Kidney capillary endothelial cell (primary cell): ENCODE results near the gene P2RY6.
"Not testable (repeated sequence)": the region's sequence is repeated elsewhere in the genome, so short reads cannot be mapped to it uniquely, and the experiment has no call there.

Source experiments
- DNase-seq: peaks from one replicate; pipeline ENCODE4 v3.0.0-alpha.2; 2018; ENCODE audit warnings: low spot score

Gene P2RY6

GRCh38 chr11:73260127-73260457 lies 12.0 kb upstream of the P2RY6 start:
- no peak for DNase-seq

GRCh38 chr11:73262851-73263495 lies 9.2 kb upstream of the P2RY6 start:
- no peak for DNase-seq

GRCh38 chr11:73263640-73264039 lies 8.5 kb upstream of the P2RY6 start:
- no peak for DNase-seq

- DNase-seq: no peak
Observed at GRCh38 chr11:73265278-73265810, 6.8 kb upstream of the P2RY6 start.

- DNase-seq: no peak
Observed at GRCh38 chr11:73265853-73266645, 6.1 kb upstream of the P2RY6 start.

- no peak for DNase-seq
Observed at GRCh38 chr11:73266646-73267020, 5.5 kb upstream of the P2RY6 start.

GRCh38 chr11:73267122-73267846 lies 4.9 kb upstream of the P2RY6 start:
- no peak for DNase-seq

- DNase-seq: no peak
Observed at GRCh38 chr11:73267906-73268540, 4.1 kb upstream of the P2RY6 start.

GRCh38 chr11:73268671-73269271 lies 3.4 kb upstream of the P2RY6 start:
- no peak for DNase-seq

- no peak for DNase-seq
Observed at GRCh38 chr11:73269459-73270015, 2.6 kb upstream of the P2RY6 start.

- DNase-seq: no peak
Observed at GRCh38 chr11:73270016-73270854, 1.9 kb upstream of the P2RY6 start.

- DNase-seq: no peak
Observed at GRCh38 chr11:73270855-73271477, 1.2 kb upstream of the P2RY6 start.

- not testable (repeated sequence) for DNase-seq
Observed at GRCh38 chr11:73271478-73271865, 666 bp upstream of the P2RY6 start.

- no peak for DNase-seq
Observed at GRCh38 chr11:73272680-73273038, 521 bp downstream of the P2RY6 start.

GRCh38 chr11:73273222-73273895 lies 1.2 kb downstream of the P2RY6 start:
- no peak for DNase-seq

GRCh38 chr11:73274191-73274590 lies 2.1 kb downstream of the P2RY6 start:
- DNase-seq: not testable (repeated sequence)

- no peak for DNase-seq
Observed at GRCh38 chr11:73274722-73275380, 2.7 kb downstream of the P2RY6 start.

- DNase-seq: no peak
Observed at GRCh38 chr11:73275381-73275750, 3.2 kb downstream of the P2RY6 start.

- no peak for DNase-seq
Observed at GRCh38 chr11:73277467-73277866, 5.3 kb downstream of the P2RY6 start.
